Epithelial cell of proximal tubule (primary cell): Measurements from ENCODE around the gene IQUB. TPM values are rescaled to one million over a fixed set of nuclear protein-coding genes. Genes with fewer than 3 reads are reported as not detected.

Experiments used
- DNase-seq: peaks from one replicate; pipeline ENCODE4 v3.0.0-alpha.2; 2011; ENCODE audit warnings: low read depth
- H3K4me3 ChIP-seq: 2 replicates; pipeline ENCODE4 v1.5.1; 2011; ENCODE audit warnings: low read depth, mild to moderate bottlenecking, low read length
- CTCF ChIP-seq: conservative IDR thresholded peaks from 2 replicates; pipeline ENCODE4 v1.5.1; 2012; ENCODE audit warnings: low read depth, mild to moderate bottlenecking, low read length
- total RNA-seq: library from RNA; depleted of rRNA; stranded (reverse); fragments of >200 nt; gene quantifications from 2 replicates; pipeline ENCODE4 v1.2.3, GENCODE V29; 2015

The IQUB gene
- under 0.01 and 0.07 TPM in 2 replicates for total RNA-seq

- TF ChIP-seq CTCF = no peak
- H3K4me3 ChIP-seq = peak within 1 kb of the TSS; percentile 78
- peak; percentile 73 for DNase-seq
Observed at GRCh38 chr7:123534383-123535260, at the start of gene IQUB. TSS of gene IQUB (minus strand) at chr7:123534595. CDS start at chr7:123512340, 22,255 bp downstream.

GRCh38 chr7:123583821-123584220 is 49.4 kb upstream of the IQUB start:
- DNase-seq = no peak
- no peak for TF ChIP-seq CTCF
- H3K4me3 ChIP-seq = no peak overlapping the region

GRCh38 chr7:123581162-123581459 is 46.7 kb upstream of the IQUB start:
- TF ChIP-seq CTCF = no peak
- peak overlapping the region; percentile 15 for H3K4me3 ChIP-seq
- DNase-seq = no peak

GRCh38 chr7:123580406-123581161 is 46.2 kb upstream of the IQUB start:
- peak; percentile 92 for TF ChIP-seq CTCF
- no peak for DNase-seq
- H3K4me3 ChIP-seq = peak overlapping the region; percentile 15

- no peak for TF ChIP-seq CTCF
- no peak for DNase-seq
Observed at GRCh38 chr7:123579416-123579815, 45.0 kb upstream of the IQUB start.

GRCh38 chr7:123573896-123574467 is 39.6 kb upstream of the IQUB start:
- DNase-seq = no peak
- no peak for TF ChIP-seq CTCF
- H3K4me3 ChIP-seq = no peak overlapping the region

More at GRCh38 chr7:123579416-123579815, 45.0 kb upstream of the IQUB start:
- no peak overlapping the region for H3K4me3 ChIP-seq
